Keratinocyte (primary cell): ENCODE results near the gene GIPR. TPM values are rescaled to one million over a fixed set of nuclear protein-coding genes. Genes with fewer than 3 reads are reported as not detected.

Experiments
- DNase-seq: peaks from one replicate; pipeline ENCODE4 v3.0.0-alpha.2; 2011; ENCODE audit warnings: low read depth, missing footprints, low spot score
- FAIRE-seq: peaks from 2 replicates; lab custom pipeline; 2011; peaks lifted over from hg19 to GRCh38; lab: Jason Lieb, UNC
- H2AFZ ChIP-seq: 2 replicates; pipeline ENCODE4 v1.6.0; 2012; ENCODE audit warnings: low read length, control low read depth, inconsistent platforms; ENCODE audit not compliant: control insufficient read depth
- H3K27ac ChIP-seq: 2 replicates; pipeline ENCODE4 v1.5.1; 2011; ENCODE audit warnings: low read length; ENCODE audit not compliant: control insufficient read depth, insufficient read depth
- H3K27me3 ChIP-seq: 3 replicates; pipeline ENCODE4 v1.6.0; 2011; ENCODE audit warnings: low read length; ENCODE audit not compliant: control insufficient read depth, insufficient read depth; ENCODE audit errors: extremely low read depth
- H3K36me3 ChIP-seq, 2 experiments: 2 replicates in 1 of 2; 3 replicates in 1 of 2; pipeline ENCODE4 v1.5.1; 2011; ENCODE audit warnings: low read length in 2 of 2, mild to moderate bottlenecking in 1 of 2; ENCODE audit not compliant: control insufficient read depth in 2 of 2, insufficient read depth in 2 of 2; ENCODE audit errors: extremely low read depth in 1 of 2
- H3K4me1 ChIP-seq: 3 replicates; pipeline ENCODE4 v1.5.1; 2011; ENCODE audit warnings: low read length; ENCODE audit not compliant: control insufficient read depth, insufficient read depth; ENCODE audit errors: extremely low read depth
- H3K4me2 ChIP-seq: 3 replicates; pipeline ENCODE4 v1.6.0; 2011; ENCODE audit warnings: low read depth, low read length; ENCODE audit not compliant: control insufficient read depth, insufficient read depth; ENCODE audit errors: extremely low read depth
- H3K4me3 ChIP-seq, 3 experiments: fragments of 200-600 bp in 1 of 3; sonication (generic) in 1 of 3; 2 replicates in 2 of 3; 3 replicates in 1 of 3; pipeline ENCODE4 v1.5.1; 2011 to 2016; ENCODE audit warnings: low read length in 3 of 3, mild to moderate bottlenecking in 3 of 3, control low read depth in 2 of 3, inconsistent platforms in 1 of 3, low read depth in 1 of 3, mixed read lengths in 1 of 3, mixed run types in 1 of 3, moderate library complexity in 1 of 3; ENCODE audit not compliant: control insufficient read depth in 2 of 3, insufficient read depth in 2 of 3; ENCODE audit errors: extremely low read depth in 1 of 3
- H3K79me2 ChIP-seq: 2 replicates; pipeline ENCODE4 v1.6.0; 2012; ENCODE audit warnings: low read length; ENCODE audit not compliant: control insufficient read depth, insufficient read depth
- H3K9ac ChIP-seq: 3 replicates; pipeline ENCODE4 v1.6.0; 2011; ENCODE audit warnings: low read length; ENCODE audit not compliant: control insufficient read depth, insufficient read depth; ENCODE audit errors: extremely low read depth
- H3K9me1 ChIP-seq: 3 replicates; pipeline ENCODE4 v1.6.0; 2011; ENCODE audit warnings: low read length; ENCODE audit not compliant: control insufficient read depth, insufficient read depth; ENCODE audit errors: extremely low read depth
- H3K9me3 ChIP-seq: 2 replicates; pipeline ENCODE4 v1.5.1; 2012; ENCODE audit warnings: low read depth, low read length; ENCODE audit not compliant: control insufficient read depth
- H4K20me1 ChIP-seq: 3 replicates; pipeline ENCODE4 v1.6.0; 2011; ENCODE audit warnings: low read length; ENCODE audit not compliant: control insufficient read depth, insufficient read depth; ENCODE audit errors: extremely low read depth
- CTCF ChIP-seq, 3 experiments: IDR thresholded peaks in 1 of 3; conservative IDR thresholded peaks in 1 of 3; optimal IDR thresholded peaks in 1 of 3; 2 replicates in 2 of 3; 3 replicates in 1 of 3; pipeline versions ENCODE3 to v1.5.1; 2011; ENCODE audit warnings: low read length in 3 of 3, mild to moderate bottlenecking in 3 of 3, moderate library complexity in 2 of 3, control low read depth in 1 of 3, inconsistent platforms in 1 of 3; ENCODE audit not compliant: insufficient read depth in 2 of 3; ENCODE audit errors: extremely low read depth in 1 of 3
- EZH2 ChIP-seq: IDR thresholded peaks from one replicate; pipeline ENCODE4 v1.6.1; 2012; ENCODE audit warnings: inconsistent platforms, mild to moderate bottlenecking, low read length, moderate library complexity
- dilution Hi-C: fragments of 300-500 bp; cut with MboI; formaldehyde crosslinking; loops from one replicate; pipeline ENCODE4 v1.7.0; 2020; ENCODE audit warnings: low sequenced_read_pairs; ENCODE audit not compliant: extremely low pct_ligation_motif_present
- polyA minus RNA-seq, 3 experiments: library from RNA; depleted of rRNA, polyadenylated mRNA; stranded (reverse); fragments of >200 nt; gene quantifications; 1 replicate in 1 of 3; 2 replicates in 1 of 3; 3 replicates in 1 of 3; pipeline ENCODE4 v1.2.3, GENCODE V29; 2011
- polyA plus RNA-seq, 5 experiments: library from polyadenylated mRNA; depleted of rRNA in 3 of 5; stranded (reverse) in 3 of 5; stranded (forward) in 1 of 5; unstranded in 1 of 5; fragments of >200 nt; gene quantifications; 1 replicate in 1 of 5; 2 replicates in 3 of 5; 3 replicates in 1 of 5; pipeline versions ENCODE4 v1.2.1 to v1.2.3, GENCODE V29; 2011 to 2012; ENCODE audit warnings: missing spikeins in 2 of 5, low read depth in 1 of 5, low replicate concordance in 1 of 5

The GIPR gene
- polyA plus RNA-seq: 0.97 to 2.2 TPM (median 1.4 TPM) in 3 replicates
- 2.6 TPM for polyA plus RNA-seq (2011; ENCODE audit: low read depth)
- 0.13 and 0.23 TPM in 2 replicates for polyA plus RNA-seq (2011; cell fraction: cytosol; rRNA removed)
- 5.9 and 9.2 TPM in 2 replicates for polyA plus RNA-seq (2011; cell fraction: nucleus; rRNA removed)
- 1.0 and 5.6 TPM in 2 replicates for polyA plus RNA-seq (2012; ENCODE audit: low replicate concordance)
- polyA minus RNA-seq: 1.0 to 3.0 TPM in 2 of 3 replicates, not detected in the other
- polyA minus RNA-seq (2011; cell fraction: cytosol; rRNA and poly(A)+ RNA removed): not detected
- polyA minus RNA-seq (2011; cell fraction: nucleus; rRNA and poly(A)+ RNA removed): 2.3 and 4.0 TPM in 2 replicates

GRCh38 chr19:45667620-45668341 lies at the start of gene GIPR:
GIPR (plus strand) TSS chr19:45668221; CDS start chr19:45669521, 1,300 bp downstream.
- H3K36me3 ChIP-seq: no peaks in the 10 kb centered on the region
- H4K20me1 ChIP-seq: no peaks in the 10 kb centered on the region
- H3K9me1 ChIP-seq: no peaks in the 10 kb centered on the region
- H3K27ac ChIP-seq: no peak within 1 kb of the TSS
- H3K27me3 ChIP-seq: peaks cover 7% of the 10 kb centered on the region
- dilution Hi-C loops: no loop called here
- H3K79me2 ChIP-seq: no peaks in the 10 kb centered on the region
- FAIRE-seq: peak; percentile 74
- no peaks in the 10 kb centered on the region for H3K9me3 ChIP-seq
- peak within 1 kb of the TSS; percentile 34 to 69 (median 56) for H3K4me3 ChIP-seq
- peak; percentile 80 for DNase-seq
- TF ChIP-seq EZH2 (no peak), CTCF (optimal IDR thresholded peaks at IDR 0.05 in 1 of 3, IDR thresholded peaks at IDR 0.05 in 1 of 3, conservative IDR thresholded peaks at IDR 0.05 in 1 of 3; ENCODE audit: extremely low read depth in 1 of 3, insufficient read depth in 2 of 3, low read length in 3 of 3) (no peak)
- peak within 1 kb of the TSS; percentile 73 for H2AFZ ChIP-seq
- H3K4me1 ChIP-seq: peaks cover 17% of the 10 kb centered on the region
- H3K9ac ChIP-seq: peak within 1 kb of the TSS; percentile 60
- H3K4me2 ChIP-seq: peak within 1 kb of the TSS; percentile 92

- no peak for FAIRE-seq
- Histone ChIP-seq H3K27me3 (no peaks in the 10 kb centered on the region), H3K4me1 (no peaks in the 10 kb centered on the region), H3K27ac (no peak overlapping the region), H3K9me1 (no peaks in the 10 kb centered on the region), H3K9ac (no peak overlapping the region), H4K20me1 (no peaks in the 10 kb centered on the region), H3K9me3 (no peaks in the 10 kb centered on the region), H3K79me2 (no peaks in the 10 kb centered on the region), H2AFZ (no peak overlapping the region), H3K4me3 (no peak overlapping the region), H3K36me3 (peaks cover 33 to 34% of the 10 kb centered on the region in 2 experiments), H3K4me2 (no peak overlapping the region)
- DNase-seq: no peak
- dilution Hi-C loops: no loop called here
- TF ChIP-seq CTCF (optimal IDR thresholded peaks at IDR 0.05 in 1 of 3, IDR thresholded peaks at IDR 0.05 in 1 of 3, conservative IDR thresholded peaks at IDR 0.05 in 1 of 3; ENCODE audit: extremely low read depth in 1 of 3, insufficient read depth in 2 of 3, low read length in 3 of 3) (no peak), EZH2 (no peak)
Measured at GRCh38 chr19:45621389-45621788, 46.6 kb upstream of the GIPR start.
